GM12873 (cell line): ENCODE results near the gene MCRS1.

Experiments
- CTCF ChIP-seq: IDR thresholded peaks from 2 replicates; pipeline ENCODE4 v1.5.1; 2012; ENCODE audit warnings: low read depth, mild to moderate bottlenecking, moderate library complexity, low read length, control low read depth; ENCODE audit not compliant: insufficient read depth; ENCODE audit errors: missing control alignments

MCRS1 gene

DNA sequence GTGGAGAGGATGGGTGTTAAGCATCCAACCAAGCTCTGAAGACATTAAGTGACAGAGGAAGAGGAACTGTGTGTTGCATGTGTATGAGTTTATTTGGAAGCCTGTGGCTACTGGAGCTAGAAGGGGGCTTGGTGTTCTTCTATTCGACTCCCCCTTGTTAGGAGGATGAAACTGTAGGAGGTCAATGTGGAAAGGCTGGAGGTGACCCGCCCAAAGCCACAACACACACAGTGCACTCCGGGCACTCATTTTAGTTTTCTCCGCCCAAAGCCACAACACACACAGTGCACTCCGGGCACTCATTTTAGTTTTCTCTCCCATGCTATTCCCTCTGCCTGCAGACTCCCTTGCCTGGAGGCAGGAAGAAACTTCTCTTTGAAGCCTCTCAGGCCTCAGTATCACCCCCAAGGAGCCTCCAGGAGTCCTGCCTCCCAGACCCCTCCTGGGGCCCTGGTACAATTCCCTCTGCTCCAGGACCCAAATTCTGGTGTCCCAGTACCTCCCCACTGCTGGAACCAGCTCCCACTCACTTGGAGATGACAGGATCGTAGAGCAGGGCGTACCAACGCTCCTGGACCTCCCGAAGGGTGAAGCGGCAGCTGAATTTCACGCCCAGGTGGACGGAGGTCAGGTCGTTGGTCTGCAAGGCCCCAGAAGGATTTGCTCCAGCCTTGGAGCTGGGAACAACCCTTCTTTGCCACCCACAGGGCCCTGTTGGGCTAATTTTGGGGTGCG, 3.8 kb downstream of the MCRS1 start:
- no peak for TF ChIP-seq CTCF

DNA sequence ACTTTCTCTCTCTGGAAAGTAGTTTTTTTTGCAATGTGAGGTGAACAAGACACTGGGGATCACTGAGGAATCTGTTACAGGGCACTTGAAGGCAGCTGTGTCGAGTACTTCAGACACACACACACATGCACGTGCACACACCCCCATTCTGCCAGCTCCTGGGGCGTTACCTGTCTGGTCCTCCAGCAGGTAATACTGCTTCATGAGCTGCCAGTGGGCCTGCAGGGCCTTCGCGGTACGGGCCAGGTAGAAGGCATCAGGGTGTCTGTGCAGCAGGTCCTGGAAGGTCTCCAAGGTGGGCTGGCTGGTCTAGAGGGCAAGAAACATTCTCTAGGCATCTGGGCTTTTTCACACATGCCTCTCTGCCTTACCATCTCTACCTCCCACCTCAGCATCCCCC, 5.1 kb downstream of the MCRS1 start:
- TF ChIP-seq CTCF, result no peak

- no peak for TF ChIP-seq CTCF
These were observed 5.7 kb downstream of the MCRS1 start for GRCh38 chr12:49562233-49562632.

- no peak for TF ChIP-seq CTCF
These were observed 7.2 kb downstream of the MCRS1 start for GRCh38 chr12:49560695-49561094.

DNA sequence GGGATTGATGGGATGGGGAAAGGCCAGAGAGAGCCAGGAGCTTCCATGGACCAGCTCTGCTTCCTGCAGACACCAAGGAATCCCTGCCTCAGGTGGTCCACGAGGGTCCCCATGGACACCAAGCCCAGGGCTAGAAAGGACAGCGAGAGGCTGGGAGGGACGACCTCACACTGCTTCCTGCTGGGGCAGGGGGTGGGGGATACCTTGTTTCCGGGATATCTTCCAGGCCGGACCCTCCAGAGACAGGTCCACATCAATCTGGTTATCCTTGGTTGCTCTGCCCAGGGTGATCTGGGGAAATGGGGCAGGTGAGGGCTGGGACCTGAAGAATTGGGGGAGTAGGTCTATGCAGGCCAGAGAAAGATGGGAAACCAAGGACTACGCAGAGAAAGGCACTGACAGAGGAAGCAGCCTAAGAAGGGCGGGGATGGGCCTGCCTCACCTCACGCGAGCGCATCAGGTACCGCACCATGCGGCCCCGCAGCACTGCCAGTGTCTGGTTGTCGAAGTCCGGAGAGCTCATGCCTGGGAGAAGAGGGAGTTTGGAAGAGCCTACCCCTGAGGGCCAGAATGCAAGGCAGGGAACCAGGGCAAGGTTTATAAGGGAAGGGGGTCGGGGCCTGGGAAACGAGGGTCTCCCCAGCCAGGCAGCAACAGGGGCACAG, 8.8 kb downstream of the MCRS1 start:
- no peak for TF ChIP-seq CTCF

DNA sequence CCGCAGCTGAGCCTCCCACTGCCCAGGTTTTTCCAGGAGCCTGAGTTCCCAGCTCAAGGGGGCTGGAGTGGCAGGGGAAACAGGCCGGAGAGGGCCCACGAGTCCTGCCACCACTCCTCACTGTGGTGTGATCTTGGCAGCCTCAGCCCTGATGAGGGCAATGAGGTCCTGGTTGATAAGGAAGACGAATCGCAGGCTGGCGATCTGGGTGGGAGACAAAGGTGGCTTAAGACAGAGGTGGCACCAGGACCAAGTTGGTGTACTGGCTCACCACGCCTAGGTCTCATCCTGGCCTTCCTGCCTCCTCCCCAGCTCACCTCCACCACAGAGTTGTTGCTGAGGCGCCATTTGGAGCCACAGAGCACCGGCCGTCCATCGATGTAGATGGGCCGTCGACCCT, 9.4 kb downstream of the MCRS1 start:
- no peak for TF ChIP-seq CTCF

GRCh38 chr12:49557917-49558215, 10.1 kb downstream of the MCRS1 start:
- TF ChIP-seq CTCF, result no peak
